K562 (cell line): ENCODE results near the gene SNRNP200. TPM values are rescaled to one million over a fixed set of nuclear protein-coding genes. Genes with fewer than 3 reads are reported as not detected.
A peak's percentile ranks its signal among the peaks of the same experiment; 100 is the strongest.

ENCODE experiments used
- CBX1 ChIP-seq: sonication (generic); IDR thresholded peaks from 2 replicates; pipeline ENCODE4 v1.6.1; 2016; ENCODE audit warnings: antibody characterized with exemption, low read depth, mild to moderate bottlenecking
- EHMT2 ChIP-seq: fragments of 450-650 bp; IDR thresholded peaks from 2 replicates; pipeline ENCODE4 v1.6.1; 2018; ENCODE audit warnings: antibody characterized with exemption
- EP400 ChIP-seq: fragments of 450-650 bp; IDR thresholded peaks from 2 replicates; pipeline ENCODE4 v1.6.1; 2017; ENCODE audit warnings: antibody characterized with exemption, mild to moderate bottlenecking, moderate library complexity
- FOXK2 ChIP-seq, 2 experiments: fragments of 450-650 bp; IDR thresholded peaks in 1 of 2; conservative IDR thresholded peaks in 1 of 2; 2 replicates each; pipeline ENCODE4 v1.6.1; 2016; ENCODE audit warnings: low read depth in 2 of 2, mild to moderate bottlenecking in 1 of 2
- MTA2 ChIP-seq: fragments of 450-650 bp; IDR thresholded peaks from 2 replicates; pipeline ENCODE4 v1.6.1; 2016; ENCODE audit warnings: low read depth
- NCOA4 ChIP-seq: fragments of 450-650 bp; IDR thresholded peaks from 2 replicates; pipeline ENCODE4 v1.6.1; 2018; ENCODE audit warnings: mild to moderate bottlenecking; ENCODE audit not compliant: partially characterized antibody
- SNRNP70 ChIP-seq: fragments of 200-400 bp; formaldehyde crosslinking; optimal IDR thresholded peaks from 2 replicates; pipeline ENCODE3; 2017; ENCODE audit warnings: low read depth, low read length
- TGIF2 ChIP-seq: sonication (generic); formaldehyde crosslinking; IDR thresholded peaks from 2 replicates; pipeline ENCODE4 v1.8.1; 2022; ENCODE audit warnings: mild to moderate bottlenecking, missing genetic modification reagents, moderate library complexity
- TSC22D4 ChIP-seq: fragments of 450-650 bp; IDR thresholded peaks from 2 replicates; pipeline ENCODE4 v1.6.1; 2016; ENCODE audit warnings: missing genetic modification characterization, missing biosample characterization, control low read depth
- ZEB2 ChIP-seq: fragments of 450-650 bp; IDR thresholded peaks from 2 replicates; pipeline ENCODE4 v1.6.1; 2016
- polyA plus RNA-seq, 8 experiments: library from polyadenylated mRNA; depleted of rRNA in 4 of 8; stranded (reverse) in 5 of 8; unstranded in 3 of 8; fragments of >200 nt; fragmentation: Nextera tagmentation in 2 of 8; fragmentation: Illumina TruSeq in 1 of 8; extraction: Ambion mirVana in 2 of 8; extraction: Trizol in 1 of 8; gene quantifications; 2 replicates each; pipeline versions ENCODE4 v1.2.1 to v1.2.3, GENCODE V29; 2011 to 2014; ENCODE audit warnings: inconsistent platforms in 1 of 8, missing spikeins in 1 of 8
- total RNA-seq, 7 experiments: library from RNA; depleted of rRNA in 6 of 7; stranded (reverse); fragments of >200 nt in 6 of 7; fragmentation: Illumina TruSeq in 2 of 7; extraction: Trizol in 2 of 7; gene quantifications; 2 replicates each; pipeline versions ENCODE4 v1.2.1 to v1.2.3, GENCODE V29; 2011 to 2021; ENCODE audit warnings: low replicate concordance in 1 of 7
- TF ChIP-seq, protein P1 (sequence below): fragments of 450-650 bp; IDR thresholded peaks from 2 replicates; pipeline ENCODE4 v1.6.1; 2014; ENCODE audit warnings: low read depth, mild to moderate bottlenecking, moderate library complexity, borderline replicate concordance
- TF ChIP-seq, protein P2 (sequence below), 2 experiments: fragments of 450-650 bp; IDR thresholded peaks; 2 replicates each; pipeline ENCODE4 v1.6.1; 2018; ENCODE audit warnings: mild to moderate bottlenecking in 2 of 2, low read depth in 1 of 2; ENCODE audit not compliant: partially characterized antibody in 2 of 2
- TF ChIP-seq, protein P3 (sequence below): fragments of 250-450 bp; sonication (Bioruptor Pico); IDR thresholded peaks from 2 replicates; pipeline ENCODE4 v1.4.0; 2020
- TF ChIP-seq, protein P4 (sequence below): IDR thresholded peaks from 2 replicates; pipeline ENCODE4 v1.6.1; 2016; ENCODE audit warnings: missing genetic modification characterization, missing compliant biosample characterization

Gene SNRNP200
- total and polyA plus RNA-seq, 9 of the 15 experiments (the other 6 are each of a cell fraction or from before 2014, with no cell fraction given), result 76.1 to 231 (median 155) TPM

DNA sequence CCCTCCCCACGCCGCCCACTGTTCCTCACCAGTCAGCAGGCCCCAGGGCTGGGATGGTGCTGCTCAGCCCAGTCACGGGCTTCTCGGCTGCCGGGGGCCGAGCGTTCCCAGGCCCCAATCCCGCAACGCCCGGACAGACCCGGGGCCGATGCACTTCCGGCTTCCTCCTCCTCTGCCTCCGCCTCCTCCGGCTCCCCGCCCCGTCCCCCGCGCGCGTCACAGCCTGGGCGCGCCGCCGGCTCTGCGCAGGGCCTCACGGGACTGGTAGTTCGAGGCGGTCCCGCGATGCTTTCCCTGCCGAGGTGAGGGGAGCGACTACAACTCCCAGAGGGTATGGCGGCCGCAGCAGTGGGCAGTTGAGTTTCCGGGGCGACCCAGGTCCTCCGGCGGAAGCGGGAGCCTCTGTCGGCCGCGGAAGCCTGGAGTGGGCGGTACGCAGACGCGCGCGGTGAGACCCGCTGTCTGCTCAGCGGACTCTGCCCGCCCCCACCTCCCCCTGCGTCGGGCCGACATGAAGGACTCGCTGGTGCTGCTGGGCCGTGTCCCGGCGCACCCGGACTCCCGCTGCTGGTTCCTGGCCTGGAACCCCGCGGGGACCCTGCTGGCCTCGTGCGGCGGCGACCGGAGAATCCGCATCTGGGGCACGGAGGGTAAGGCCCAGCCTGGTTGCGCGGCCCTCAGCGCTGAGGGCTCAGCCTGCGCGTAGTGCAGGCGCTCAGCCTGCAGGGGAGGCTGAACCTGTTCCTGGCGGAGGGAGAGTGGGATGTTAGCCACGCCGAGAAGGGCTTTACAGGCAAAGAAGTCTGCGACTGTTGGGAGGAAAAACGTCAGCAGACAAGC is 39.3 kb downstream of the SNRNP200 start, which contains the start of the genes CIAO1 and TMEM127 (continued):
- TF ChIP-seq, protein P1, sequence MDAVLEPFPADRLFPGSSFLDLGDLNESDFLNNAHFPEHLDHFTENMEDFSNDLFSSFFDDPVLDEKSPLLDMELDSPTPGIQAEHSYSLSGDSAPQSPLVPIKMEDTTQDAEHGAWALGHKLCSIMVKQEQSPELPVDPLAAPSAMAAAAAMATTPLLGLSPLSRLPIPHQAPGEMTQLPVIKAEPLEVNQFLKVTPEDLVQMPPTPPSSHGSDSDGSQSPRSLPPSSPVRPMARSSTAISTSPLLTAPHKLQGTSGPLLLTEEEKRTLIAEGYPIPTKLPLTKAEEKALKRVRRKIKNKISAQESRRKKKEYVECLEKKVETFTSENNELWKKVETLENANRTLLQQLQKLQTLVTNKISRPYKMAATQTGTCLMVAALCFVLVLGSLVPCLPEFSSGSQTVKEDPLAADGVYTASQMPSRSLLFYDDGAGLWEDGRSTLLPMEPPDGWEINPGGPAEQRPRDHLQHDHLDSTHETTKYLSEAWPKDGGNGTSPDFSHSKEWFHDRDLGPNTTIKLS, result peak; percentile 93
- TF ChIP-seq, protein P2, sequence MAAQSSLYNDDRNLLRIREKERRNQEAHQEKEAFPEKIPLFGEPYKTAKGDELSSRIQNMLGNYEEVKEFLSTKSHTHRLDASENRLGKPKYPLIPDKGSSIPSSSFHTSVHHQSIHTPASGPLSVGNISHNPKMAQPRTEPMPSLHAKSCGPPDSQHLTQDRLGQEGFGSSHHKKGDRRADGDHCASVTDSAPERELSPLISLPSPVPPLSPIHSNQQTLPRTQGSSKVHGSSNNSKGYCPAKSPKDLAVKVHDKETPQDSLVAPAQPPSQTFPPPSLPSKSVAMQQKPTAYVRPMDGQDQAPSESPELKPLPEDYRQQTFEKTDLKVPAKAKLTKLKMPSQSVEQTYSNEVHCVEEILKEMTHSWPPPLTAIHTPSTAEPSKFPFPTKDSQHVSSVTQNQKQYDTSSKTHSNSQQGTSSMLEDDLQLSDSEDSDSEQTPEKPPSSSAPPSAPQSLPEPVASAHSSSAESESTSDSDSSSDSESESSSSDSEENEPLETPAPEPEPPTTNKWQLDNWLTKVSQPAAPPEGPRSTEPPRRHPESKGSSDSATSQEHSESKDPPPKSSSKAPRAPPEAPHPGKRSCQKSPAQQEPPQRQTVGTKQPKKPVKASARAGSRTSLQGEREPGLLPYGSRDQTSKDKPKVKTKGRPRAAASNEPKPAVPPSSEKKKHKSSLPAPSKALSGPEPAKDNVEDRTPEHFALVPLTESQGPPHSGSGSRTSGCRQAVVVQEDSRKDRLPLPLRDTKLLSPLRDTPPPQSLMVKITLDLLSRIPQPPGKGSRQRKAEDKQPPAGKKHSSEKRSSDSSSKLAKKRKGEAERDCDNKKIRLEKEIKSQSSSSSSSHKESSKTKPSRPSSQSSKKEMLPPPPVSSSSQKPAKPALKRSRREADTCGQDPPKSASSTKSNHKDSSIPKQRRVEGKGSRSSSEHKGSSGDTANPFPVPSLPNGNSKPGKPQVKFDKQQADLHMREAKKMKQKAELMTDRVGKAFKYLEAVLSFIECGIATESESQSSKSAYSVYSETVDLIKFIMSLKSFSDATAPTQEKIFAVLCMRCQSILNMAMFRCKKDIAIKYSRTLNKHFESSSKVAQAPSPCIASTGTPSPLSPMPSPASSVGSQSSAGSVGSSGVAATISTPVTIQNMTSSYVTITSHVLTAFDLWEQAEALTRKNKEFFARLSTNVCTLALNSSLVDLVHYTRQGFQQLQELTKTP (IDR thresholded peaks at IDR 0.05; ENCODE audit: low read depth in 1 of 2, partially characterized antibody in 2 of 2), result peak in 1 of 2 experiments; percentile 93
- TF ChIP-seq ZEB2 (no peak), NCOA4 (no peak), TSC22D4 (tag) (no peak), SNRNP70 (no peak), EP400 (peak; percentile 94), MTA2 (peak; percentile 26; the same call in 1 of the 2 replicates), TGIF2 (CRISPR knock-in tag) (no peak), EHMT2 (no peak), FOXK2 (conservative IDR thresholded peaks at IDR 0.05 in 1 of 2, IDR thresholded peaks at IDR 0.05 in 1 of 2; ENCODE audit: low read depth in 2 of 2) (peak in 1 of 2 experiments; percentile 36; a peak in 2 of 4 replicates), CBX1 (peak; percentile 22; the same call in 1 of the 2 replicates)
- TF ChIP-seq, protein P3, sequence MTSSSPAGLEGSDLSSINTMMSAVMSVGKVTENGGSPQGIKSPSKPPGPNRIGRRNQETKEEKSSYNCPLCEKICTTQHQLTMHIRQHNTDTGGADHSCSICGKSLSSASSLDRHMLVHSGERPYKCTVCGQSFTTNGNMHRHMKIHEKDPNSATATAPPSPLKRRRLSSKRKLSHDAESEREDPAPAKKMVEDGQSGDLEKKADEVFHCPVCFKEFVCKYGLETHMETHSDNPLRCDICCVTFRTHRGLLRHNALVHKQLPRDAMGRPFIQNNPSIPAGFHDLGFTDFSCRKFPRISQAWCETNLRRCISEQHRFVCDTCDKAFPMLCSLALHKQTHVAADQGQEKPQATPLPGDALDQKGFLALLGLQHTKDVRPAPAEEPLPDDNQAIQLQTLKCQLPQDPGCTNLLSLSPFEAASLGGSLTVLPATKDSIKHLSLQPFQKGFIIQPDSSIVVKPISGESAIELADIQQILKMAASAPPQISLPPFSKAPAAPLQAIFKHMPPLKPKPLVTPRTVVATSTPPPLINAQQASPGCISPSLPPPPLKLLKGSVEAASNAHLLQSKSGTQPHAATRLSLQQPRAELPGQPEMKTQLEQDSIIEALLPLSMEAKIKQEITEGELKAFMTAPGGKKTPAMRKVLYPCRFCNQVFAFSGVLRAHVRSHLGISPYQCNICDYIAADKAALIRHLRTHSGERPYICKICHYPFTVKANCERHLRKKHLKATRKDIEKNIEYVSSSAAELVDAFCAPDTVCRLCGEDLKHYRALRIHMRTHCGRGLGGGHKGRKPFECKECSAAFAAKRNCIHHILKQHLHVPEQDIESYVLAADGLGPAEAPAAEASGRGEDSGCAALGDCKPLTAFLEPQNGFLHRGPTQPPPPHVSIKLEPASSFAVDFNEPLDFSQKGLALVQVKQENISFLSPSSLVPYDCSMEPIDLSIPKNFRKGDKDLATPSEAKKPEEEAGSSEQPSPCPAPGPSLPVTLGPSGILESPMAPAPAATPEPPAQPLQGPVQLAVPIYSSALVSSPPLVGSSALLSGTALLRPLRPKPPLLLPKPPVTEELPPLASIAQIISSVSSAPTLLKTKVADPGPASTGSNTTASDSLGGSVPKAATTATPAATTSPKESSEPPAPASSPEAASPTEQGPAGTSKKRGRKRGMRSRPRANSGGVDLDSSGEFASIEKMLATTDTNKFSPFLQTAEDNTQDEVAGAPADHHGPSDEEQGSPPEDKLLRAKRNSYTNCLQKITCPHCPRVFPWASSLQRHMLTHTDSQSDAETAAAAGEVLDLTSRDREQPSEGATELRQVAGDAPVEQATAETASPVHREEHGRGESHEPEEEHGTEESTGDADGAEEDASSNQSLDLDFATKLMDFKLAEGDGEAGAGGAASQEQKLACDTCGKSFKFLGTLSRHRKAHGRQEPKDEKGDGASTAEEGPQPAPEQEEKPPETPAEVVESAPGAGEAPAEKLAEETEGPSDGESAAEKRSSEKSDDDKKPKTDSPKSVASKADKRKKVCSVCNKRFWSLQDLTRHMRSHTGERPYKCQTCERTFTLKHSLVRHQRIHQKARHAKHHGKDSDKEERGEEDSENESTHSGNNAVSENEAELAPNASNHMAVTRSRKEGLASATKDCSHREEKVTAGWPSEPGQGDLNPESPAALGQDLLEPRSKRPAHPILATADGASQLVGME (CRISPR knock-in tag), result no peak
- TF ChIP-seq, protein P4, sequence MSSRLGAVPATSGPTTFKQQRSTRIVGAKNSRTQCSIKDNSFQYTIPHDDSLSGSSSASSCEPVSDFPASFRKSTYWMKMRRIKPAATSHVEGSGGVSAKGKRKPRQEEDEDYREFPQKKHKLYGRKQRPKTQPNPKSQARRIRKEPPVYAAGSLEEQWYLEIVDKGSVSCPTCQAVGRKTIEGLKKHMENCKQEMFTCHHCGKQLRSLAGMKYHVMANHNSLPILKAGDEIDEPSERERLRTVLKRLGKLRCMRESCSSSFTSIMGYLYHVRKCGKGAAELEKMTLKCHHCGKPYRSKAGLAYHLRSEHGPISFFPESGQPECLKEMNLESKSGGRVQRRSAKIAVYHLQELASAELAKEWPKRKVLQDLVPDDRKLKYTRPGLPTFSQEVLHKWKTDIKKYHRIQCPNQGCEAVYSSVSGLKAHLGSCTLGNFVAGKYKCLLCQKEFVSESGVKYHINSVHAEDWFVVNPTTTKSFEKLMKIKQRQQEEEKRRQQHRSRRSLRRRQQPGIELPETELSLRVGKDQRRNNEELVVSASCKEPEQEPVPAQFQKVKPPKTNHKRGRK (tag), result no peak
